IMR-90 (cell line): ENCODE results near the gene CCDC70. TPM values are rescaled to one million over a fixed set of nuclear protein-coding genes. Genes with fewer than 3 reads are reported as not detected.

Experiments
- ATAC-seq: fragments of 200-7000 bp; cut with Tn5 transposase; 2 replicates; pipeline ENCODE4 v1.9.1; 2020; ENCODE audit warnings: low read depth, mild to moderate bottlenecking, moderate library complexity
- BruUV-seq: library from RNA; stranded (reverse); fragments of 400-500 nt; replicated peaks from 2 replicates; lab custom pipeline; 2021; lab: Mats Ljungman, UMichigan
- CTCF ChIA-PET: fragments of 300-600 bp; formaldehyde crosslinking; extraction: SDS; loops from one replicate; lab custom pipeline; 2021; ENCODE audit warnings: antibody characterized with exemption; lab: Yijun Ruan, JAX
- POLR2A ChIA-PET: fragments of 300-600 bp; sonication (Branson Sonifier 250); formaldehyde crosslinking; loops from one replicate; lab custom pipeline; 2022; ENCODE audit warnings: antibody characterized with exemption; ENCODE audit not compliant: unreplicated experiment; lab: Charles Lee
- DNase-seq: peaks from one replicate; pipeline ENCODE4 v3.0.0; 2013
- H2AFZ ChIP-seq: replicated peaks from 2 replicates; pipeline ENCODE3; 2013; ENCODE audit warnings: low read length, mild to moderate bottlenecking; ENCODE audit not compliant: poor library complexity
- H2AK5ac ChIP-seq: 2 replicates; pipeline ENCODE4 v1.6.1; 2013; ENCODE audit warnings: low read depth, low read length, inconsistent platforms
- H2AK9ac ChIP-seq: replicated peaks from 2 replicates; pipeline ENCODE3; 2013; ENCODE audit warnings: mild to moderate bottlenecking, low read depth, low read length, moderate library complexity; ENCODE audit not compliant: poor library complexity
- H2BK120ac ChIP-seq: 2 replicates; pipeline ENCODE4 v1.6.1; 2013; ENCODE audit warnings: low read depth, low read length, inconsistent platforms
- H2BK15ac ChIP-seq: 3 replicates; pipeline ENCODE4 v1.6.1; 2013; ENCODE audit warnings: low read depth, low read length, inconsistent platforms
- H2BK20ac ChIP-seq: 2 replicates; pipeline ENCODE4 v1.6.1; 2013; ENCODE audit warnings: low read depth, mild to moderate bottlenecking, inconsistent platforms, low read length, moderate library complexity
- H2BK5ac ChIP-seq: 2 replicates; pipeline ENCODE4 v1.6.1; 2013; ENCODE audit warnings: mild to moderate bottlenecking, low read depth, low read length, inconsistent platforms; ENCODE audit not compliant: poor library complexity, severe bottlenecking
- H3K14ac ChIP-seq: replicated peaks from 2 replicates; pipeline ENCODE4 v1.6.1; 2013; ENCODE audit warnings: low read depth, low read length, inconsistent platforms
- H3K18ac ChIP-seq: 2 replicates; pipeline ENCODE4 v1.6.1; 2013; ENCODE audit warnings: low read depth, low read length, control low read depth
- H3K23ac ChIP-seq: 2 replicates; pipeline ENCODE4 v1.6.1; 2013; ENCODE audit warnings: low read depth, low read length, inconsistent platforms
- H3K27ac ChIP-seq: 2 replicates; pipeline ENCODE4 v1.5.1; 2013; ENCODE audit warnings: mild to moderate bottlenecking, control low read depth, low read length; ENCODE audit not compliant: insufficient read depth
- H3K27me3 ChIP-seq: 2 replicates; pipeline ENCODE4 v1.6.1; 2013; ENCODE audit warnings: low read length; ENCODE audit not compliant: control insufficient read depth, insufficient read depth
- H3K36me3 ChIP-seq: 2 replicates; pipeline ENCODE4 v1.6.1; 2013; ENCODE audit warnings: low read length, mixed read lengths; ENCODE audit not compliant: control insufficient read depth, insufficient read depth
- H3K4ac ChIP-seq: 2 replicates; pipeline ENCODE4 v1.6.1; 2013; ENCODE audit warnings: low read depth, low read length, inconsistent platforms
- H3K4me1 ChIP-seq: 2 replicates; pipeline ENCODE4 v1.6.1; 2013; ENCODE audit warnings: low read length, mixed read lengths; ENCODE audit not compliant: control insufficient read depth, insufficient read depth
- H3K4me2 ChIP-seq: 2 replicates; pipeline ENCODE4 v1.6.1; 2013; ENCODE audit warnings: low read depth, mild to moderate bottlenecking, control low read depth, low read length, moderate library complexity
- H3K4me3 ChIP-seq: 2 replicates; pipeline ENCODE4 v1.5.1; 2013; ENCODE audit warnings: low read depth, mild to moderate bottlenecking, control low read depth, low read length, moderate library complexity; ENCODE audit not compliant: insufficient read depth
- H3K56ac ChIP-seq: 2 replicates; pipeline ENCODE4 v1.6.1; 2013; ENCODE audit warnings: low read length, inconsistent platforms; ENCODE audit not compliant: insufficient read depth; ENCODE audit errors: extremely low read depth
- H3K79me1 ChIP-seq, 2 experiments: 2 replicates each; pipeline ENCODE4 v1.6.1; 2013; ENCODE audit warnings: low read length in 2 of 2, inconsistent platforms in 1 of 2, low read depth in 1 of 2
- H3K9ac ChIP-seq: 2 replicates; pipeline ENCODE4 v1.6.1; 2013; ENCODE audit warnings: low read depth, low read length, control low read depth
- H3K9me1 ChIP-seq: 2 replicates; pipeline ENCODE4 v1.6.1; 2013; ENCODE audit warnings: low read length, inconsistent platforms; ENCODE audit not compliant: insufficient read depth
- H3K9me3 ChIP-seq: 2 replicates; pipeline ENCODE4 v1.6.1; 2013; ENCODE audit warnings: low read length; ENCODE audit not compliant: control insufficient read depth, insufficient read depth
- H4K20me1 ChIP-seq: 2 replicates; pipeline ENCODE4 v1.6.1; 2013; ENCODE audit warnings: low read length, inconsistent platforms; ENCODE audit not compliant: insufficient read depth
- H4K5ac ChIP-seq: 2 replicates; pipeline ENCODE4 v1.6.1; 2013; ENCODE audit warnings: mild to moderate bottlenecking, low read depth, low read length, control low read depth
- H4K8ac ChIP-seq, 2 experiments: 2 replicates each; pipeline ENCODE4 v1.6.1; 2013; ENCODE audit warnings: low read depth in 2 of 2, low read length in 2 of 2, control low read depth in 1 of 2, inconsistent platforms in 1 of 2
- H4K91ac ChIP-seq: 2 replicates; pipeline ENCODE4 v1.6.1; 2013; ENCODE audit warnings: low read depth, low read length, inconsistent platforms; ENCODE audit not compliant: insufficient read depth
- BHLHE40 ChIP-seq: fragments of 150-350 bp; IDR thresholded peaks from 2 replicates; pipeline ENCODE4 v1.6.1; 2016; ENCODE audit warnings: mild to moderate bottlenecking, low read depth, low read length
- CHD1 ChIP-seq: IDR thresholded peaks from 2 replicates; pipeline ENCODE4 v1.6.1; 2012; ENCODE audit warnings: low read depth, low read length, improper control_type of control experiment
- MAFK ChIP-seq: IDR thresholded peaks from 2 replicates; pipeline ENCODE4 v1.6.1; 2012; ENCODE audit warnings: low read depth, low read length, improper control_type of control experiment
- RAD21 ChIP-seq: IDR thresholded peaks from 2 replicates; pipeline ENCODE4 v1.6.1; 2012; ENCODE audit warnings: low read length, improper control_type of control experiment
- RCOR1 ChIP-seq: IDR thresholded peaks from 2 replicates; pipeline ENCODE4 v1.6.1; 2012; ENCODE audit warnings: mild to moderate bottlenecking, low read length, improper control_type of control experiment; ENCODE audit not compliant: insufficient replicate concordance
- USF2 ChIP-seq: fragments of 150-350 bp; IDR thresholded peaks from 2 replicates; pipeline ENCODE4 v1.6.1; 2017; ENCODE audit warnings: mild to moderate bottlenecking, antibody characterized with exemption, low read length, low read depth
- WGBS, 2 experiments: methylation state at CpG; one replicate each; pipeline versions ENCODE4 v1.1.5 to v1.1.7; 2013; ENCODE audit warnings: missing lambda C conversion rate in 2 of 2; ENCODE audit not compliant: insufficient read length in 1 of 2; ENCODE audit errors: extremely low coverage in 2 of 2; 5-methylcytosine and 5-hydroxymethylcytosine counted together
- dilution Hi-C: fragments of 300-500 bp; cut with HindIII; formaldehyde crosslinking; loops from one replicate; pipeline ENCODE4 v1.14.3; 2018; ENCODE audit warnings: low sequenced_read_pairs; ENCODE audit not compliant: unreplicated experiment
- in situ Hi-C: fragments of 300-500 bp; cut with MboI; formaldehyde crosslinking; loops from 3 replicates; pipeline ENCODE4 v1.14.3; 2019; ENCODE audit warnings: low sequenced_read_pairs, inconsistent platforms, mixed read lengths
- intact Hi-C: fragments of 100-400 bp; cut with micrococcal nuclease; formaldehyde crosslinking; loops from 2 replicates; pipeline ENCODE4 v1.10.0; 2022
- polyA plus RNA-seq, 3 experiments: library from polyadenylated mRNA; depleted of rRNA; stranded (reverse); fragments of >200 nt; gene quantifications; 2 replicates each; pipeline ENCODE4 v1.2.3, GENCODE V29; 2012; ENCODE audit warnings: low replicate concordance in 1 of 3
- total RNA-seq: library from RNA; depleted of rRNA; stranded (reverse); fragments of >200 nt; gene quantifications from 2 replicates; pipeline ENCODE4 v1.2.3, GENCODE V29; 2012
- TF ChIP-seq, protein P1 (sequence below): conservative IDR thresholded peaks from 2 replicates; pipeline ENCODE4 v1.5.1; 2012; ENCODE audit warnings: mild to moderate bottlenecking, low read depth, low read length, improper control_type of control experiment

Gene CCDC70
- total and polyA plus RNA-seq, 2 of the 4 experiments (the other 2 are of a cell fraction), result not detected

DNA sequence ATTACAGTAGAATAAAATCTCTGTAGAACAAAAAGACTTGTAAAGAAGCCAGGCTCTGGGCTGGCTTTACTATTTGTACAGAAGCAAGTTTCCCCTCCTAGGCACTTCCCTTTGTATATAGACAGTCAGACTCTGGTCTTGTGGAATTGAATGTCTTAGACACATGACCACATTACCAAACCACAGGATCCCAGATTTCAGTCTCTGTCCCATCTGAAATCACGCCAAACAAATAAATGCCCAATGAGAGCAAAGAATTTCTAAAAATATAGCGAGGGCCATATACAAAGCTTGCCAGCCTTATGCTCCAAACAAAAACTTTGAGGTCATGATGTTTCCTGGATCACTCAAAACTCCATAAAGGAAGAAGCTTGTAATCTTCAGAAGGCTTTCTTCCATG lies 23.9 kb downstream of the CCDC70 start:
- H3K18ac ChIP-seq, result no peak overlapping the region
- TF ChIP-seq BHLHE40 (no peak), RAD21 (no peak), CHD1 (no peak), MAFK (no peak), RCOR1 (no peak), USF2 (no peak)
- TF ChIP-seq, protein P1, sequence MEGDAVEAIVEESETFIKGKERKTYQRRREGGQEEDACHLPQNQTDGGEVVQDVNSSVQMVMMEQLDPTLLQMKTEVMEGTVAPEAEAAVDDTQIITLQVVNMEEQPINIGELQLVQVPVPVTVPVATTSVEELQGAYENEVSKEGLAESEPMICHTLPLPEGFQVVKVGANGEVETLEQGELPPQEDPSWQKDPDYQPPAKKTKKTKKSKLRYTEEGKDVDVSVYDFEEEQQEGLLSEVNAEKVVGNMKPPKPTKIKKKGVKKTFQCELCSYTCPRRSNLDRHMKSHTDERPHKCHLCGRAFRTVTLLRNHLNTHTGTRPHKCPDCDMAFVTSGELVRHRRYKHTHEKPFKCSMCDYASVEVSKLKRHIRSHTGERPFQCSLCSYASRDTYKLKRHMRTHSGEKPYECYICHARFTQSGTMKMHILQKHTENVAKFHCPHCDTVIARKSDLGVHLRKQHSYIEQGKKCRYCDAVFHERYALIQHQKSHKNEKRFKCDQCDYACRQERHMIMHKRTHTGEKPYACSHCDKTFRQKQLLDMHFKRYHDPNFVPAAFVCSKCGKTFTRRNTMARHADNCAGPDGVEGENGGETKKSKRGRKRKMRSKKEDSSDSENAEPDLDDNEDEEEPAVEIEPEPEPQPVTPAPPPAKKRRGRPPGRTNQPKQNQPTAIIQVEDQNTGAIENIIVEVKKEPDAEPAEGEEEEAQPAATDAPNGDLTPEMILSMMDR, result no peak
- ChIA-PET CTCF (interaction anchor here (1.2 kb wide), 1 partner anchor 242 kb away, joined by 4 read pairs; no protein-coding TSS in a partner anchor), POLR2A (no interaction called here)
- H3K9me3 ChIP-seq, result no peaks in the 10 kb centered on the region; the same call in 1 of the 2 replicates
- DNase-seq, result no peak
- no peak overlapping the region for H3K27ac ChIP-seq
- H3K4ac ChIP-seq, result no peak overlapping the region
- H4K91ac ChIP-seq, result no peak overlapping the region
- H2BK5ac ChIP-seq, result no peak overlapping the region
- intact Hi-C loops, result no loop called here
- H2AK9ac ChIP-seq, result no peak overlapping the region
- no peak for ATAC-seq
- no peak overlapping the region for H4K8ac ChIP-seq
- H2BK120ac ChIP-seq, result no peak overlapping the region
- H2AFZ ChIP-seq, result no peak overlapping the region
- H3K4me1 ChIP-seq, result no peaks in the 10 kb centered on the region
- no peaks in the 10 kb centered on the region for H3K79me1 ChIP-seq
- no peak overlapping the region for H3K23ac ChIP-seq
- no peak overlapping the region for H4K5ac ChIP-seq
- no peak overlapping the region for H3K4me2 ChIP-seq
- no peak overlapping the region for H3K14ac ChIP-seq
- no peaks in the 10 kb centered on the region for H3K36me3 ChIP-seq
- no peak overlapping the region for H2BK20ac ChIP-seq
- peaks cover 12% of the 10 kb centered on the region for H3K27me3 ChIP-seq
- WGBS, 2 experiments, result no CpG with 5 or more reads among the region's 2 CpGs
- dilution Hi-C loops, result no loop called here
- no peaks in the 10 kb centered on the region for H4K20me1 ChIP-seq
- no peaks in the 10 kb centered on the region for H3K9me1 ChIP-seq
- H2AK5ac ChIP-seq, result no peak overlapping the region
- no peak overlapping the region for H3K9ac ChIP-seq
- H3K56ac ChIP-seq, result no peak overlapping the region
- no peak overlapping the region for H3K4me3 ChIP-seq
- in situ Hi-C loops, result no loop called here
- no TSS peak for BruUV-seq
- H2BK15ac ChIP-seq, result no peak overlapping the region
